Measurements from ENCODE around the gene YPEL3. TPM values are rescaled to one million over a fixed set of nuclear protein-coding genes. Genes with fewer than 3 reads are reported as not detected.
A peak's percentile ranks its signal among the peaks of the same experiment; 100 is the strongest.

The YPEL3 gene
- total and polyA plus RNA-seq, 2 of the 8 experiments (the other 6 are each of a cell fraction or from before 2014, with no cell fraction given): 40.3 to 53.3 TPM

- H3K79me1 ChIP-seq (ENCODE audit: low read depth, low read length): 0 out of 2 replicates have a peak, but pooled peaks cover 9% of the 10 kb centered on the region
- H4K20me1 ChIP-seq (replicated peaks in 1 of 2; ENCODE audit: control insufficient read depth in 1 of 2, insufficient read depth in 2 of 2, low read length in 2 of 2): peaks cover 2 to 20% of the 10 kb centered on the region in 2 experiments
- no peak overlapping the region for H3K23ac ChIP-seq (ENCODE audit: insufficient read length)
- CTCF ChIA-PET (ENCODE audit: partially characterized antibody): interaction anchor here (0.6 to 1.7 kb wide), 5 partner anchors 8 to 942 kb away, joined by 3 to 8 read pairs (median 3); no protein-coding TSS in a partner anchor
- H2BK12ac ChIP-seq (ENCODE audit: low read depth, low read length): 0 out of 2 replicates have a peak overlapping the region, but pooled peaks have one; percentile 39
- H4K8ac ChIP-seq (ENCODE audit: extremely low read depth, insufficient read depth, low read length): no peak overlapping the region; the same call in 1 of the 2 replicates
- H3K4me2 ChIP-seq (ENCODE audit: insufficient read depth in 1 of 2, low read depth in 2 of 2, low read length in 2 of 2): peak overlapping the region; percentile 73 to 81
- no peak overlapping the region for H3K9ac ChIP-seq (replicated peaks in 1 of 4; ENCODE audit: extremely low read depth in 1 of 4, low read depth in 3 of 4, low read length in 3 of 4)
- H3K4me3 ChIP-seq (ENCODE audit: extremely low read depth in 1 of 4, insufficient read depth in 2 of 4, low read depth in 3 of 4, low read length in 4 of 4): peak overlapping the region; percentile 71 to 92 (median 88); a peak in 6 of 8 replicates
- H2BK15ac ChIP-seq (ENCODE audit: low read length): peak overlapping the region; percentile 53
- H2AFZ ChIP-seq (ENCODE audit: low read length): no peak overlapping the region
- H3K79me2 ChIP-seq (ENCODE audit: control insufficient read depth in 1 of 2, insufficient read depth in 2 of 2, low read length in 2 of 2): peaks cover 15 to 23% of the 10 kb centered on the region in 2 experiments
- H4K91ac ChIP-seq (replicated peaks; ENCODE audit: insufficient read length, low read length): peak overlapping the region; percentile 34
- H4K5ac ChIP-seq (ENCODE audit: insufficient read length, low read depth, low read length): peak overlapping the region; percentile 34
- no peak overlapping the region for H3K27ac ChIP-seq (ENCODE audit: low read depth, low read length)
- no peak for FAIRE-seq
- peaks cover 2 to 14% (median 13%) of the 10 kb centered on the region in 4 experiments; a peak in 6 of 8 replicates for H3K36me3 ChIP-seq (ENCODE audit: control insufficient read depth in 2 of 4, insufficient read depth in 4 of 4, low read length in 3 of 4)
- no peak overlapping the region for H2AK5ac ChIP-seq (ENCODE audit: low read depth, low read length)
- H3K56ac ChIP-seq (replicated peaks; ENCODE audit: insufficient read length, low read depth, low read length): no peak overlapping the region
- no peaks in the 10 kb centered on the region for H3K9me3 ChIP-seq (ENCODE audit: insufficient read depth in 2 of 2, low read depth in 1 of 2, low read length in 1 of 2)
- POLR2A ChIA-PET (ENCODE audit: partially characterized antibody): interaction anchor here (7.7 to 21.2 kb wide), 2 partner anchors 9 to 27 kb away, joined by 88 to 353 read pairs; partner anchors contain the start of genes TBX6 and YPEL3
- peaks cover 6 to 24% (median 15%) of the 10 kb centered on the region in 4 experiments for H3K4me1 ChIP-seq (replicated peaks in 1 of 4; ENCODE audit: control insufficient read depth in 3 of 4, insufficient read depth in 4 of 4, low read length in 3 of 4)
- H3K18ac ChIP-seq (ENCODE audit: extremely low read depth, low read length): peak overlapping the region; percentile 57; the same call in 1 of the 2 replicates
- H3K27me3 ChIP-seq (replicated peaks in 1 of 4; ENCODE audit: control insufficient read depth in 3 of 4, extremely low read depth in 1 of 4, insufficient read depth in 3 of 4, low read length in 3 of 4): no peaks in the 10 kb centered on the region
- H2BK120ac ChIP-seq (replicated peaks; ENCODE audit: low read depth, low read length): no peak overlapping the region
- peak overlapping the region; percentile 74; the same call in 1 of the 2 replicates for H2BK5ac ChIP-seq (ENCODE audit: low read depth, low read length)
- peaks cover 18% of the 10 kb centered on the region for H3K23me2 ChIP-seq (ENCODE audit: low read depth, low read length)
- no peak overlapping the region for H3K14ac ChIP-seq (ENCODE audit: insufficient read length)
- no peak overlapping the region; the same call in 1 of the 2 replicates for H2BK20ac ChIP-seq (ENCODE audit: low read length)
- no peak for DNase-seq (ENCODE audit: low read depth in 1 of 2, low spot score in 2 of 2)
- 57% methylated on average over 12 of the region's 12 CpGs; no CpG with 5 or more reads in 1 of the 2 experiments for WGBS, 2 experiments (ENCODE audit: extremely low coverage in 1 of 2, insufficient coverage in 1 of 2, insufficient read length in 1 of 2, insufficient replicate concordance in 2 of 2, low coverage in 1 of 2, low lambda C conversion rate in 2 of 2, missing lambda C conversion rate in 1 of 2)
- no peak overlapping the region for H3K4ac ChIP-seq (replicated peaks; ENCODE audit: insufficient read length, low read depth, low read length)
- TF ChIP-seq SAP30 (IDR thresholded peaks at IDR 0.05; ENCODE audit: insufficient read depth, insufficient replicate concordance, low read length) (no peak), MAX (IDR thresholded peaks at IDR 0.05) (no peak), GABPA (IDR thresholded peaks at IDR 0.05; ENCODE audit: borderline replicate concordance, insufficient read depth, low read length) (no peak), ZNF274 (IDR thresholded peaks at IDR 0.05; ENCODE audit: borderline replicate concordance, extremely low read depth, low read length) (no peak), BACH1 (IDR thresholded peaks at IDR 0.05; ENCODE audit: low read length) (no peak), RBBP5 (IDR thresholded peaks at IDR 0.05; ENCODE audit: borderline replicate concordance, low read depth, low read length) (no peak), SP1 (IDR thresholded peaks at IDR 0.05; ENCODE audit: low read depth, low read length) (no peak), E2F6 (IDR thresholded peaks at IDR 0.05) (no peak), POU5F1 (IDR thresholded peaks at IDR 0.05; ENCODE audit: low read depth, low read length) (no peak), TAF1 (IDR thresholded peaks at IDR 0.05; ENCODE audit: low read depth, low read length) (no peak), JUND (IDR thresholded peaks at IDR 0.05; ENCODE audit: low read length) (no peak)
Measured at GRCh38 chr16:30063278-30063892, 32.6 kb downstream of the YPEL3 start.
